Fibroblast of skin of scalp (primary cell): ENCODE measurements around the gene BABAM2.
A peak's percentile ranks its signal among the peaks of the same experiment; 100 is the strongest.

Source experiments
- DNase-seq: peaks from one replicate; pipeline ENCODE4 v3.0.0-alpha.2; 2013

The BABAM2 gene

DNA sequence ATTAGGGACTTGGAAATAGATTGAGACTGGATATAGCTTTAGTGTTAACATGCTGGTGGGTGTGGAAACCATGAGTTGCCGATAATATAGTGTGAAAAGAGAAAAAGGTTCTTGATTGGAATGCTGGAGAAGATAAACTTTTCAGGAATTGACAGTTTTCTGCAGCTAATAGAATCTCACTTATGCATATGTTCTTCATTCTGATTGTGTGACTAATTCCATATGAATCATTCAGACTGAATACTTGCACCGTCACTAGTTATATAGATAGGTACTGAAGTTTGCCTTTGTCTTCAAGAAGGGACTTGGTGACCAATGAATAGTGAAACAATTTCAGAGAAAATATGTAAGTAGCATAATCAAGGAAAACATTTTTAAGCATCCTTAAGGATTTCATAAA is 276.4 kb downstream of the BABAM2 start:
- DNase-seq = peak; percentile 79

DNA sequence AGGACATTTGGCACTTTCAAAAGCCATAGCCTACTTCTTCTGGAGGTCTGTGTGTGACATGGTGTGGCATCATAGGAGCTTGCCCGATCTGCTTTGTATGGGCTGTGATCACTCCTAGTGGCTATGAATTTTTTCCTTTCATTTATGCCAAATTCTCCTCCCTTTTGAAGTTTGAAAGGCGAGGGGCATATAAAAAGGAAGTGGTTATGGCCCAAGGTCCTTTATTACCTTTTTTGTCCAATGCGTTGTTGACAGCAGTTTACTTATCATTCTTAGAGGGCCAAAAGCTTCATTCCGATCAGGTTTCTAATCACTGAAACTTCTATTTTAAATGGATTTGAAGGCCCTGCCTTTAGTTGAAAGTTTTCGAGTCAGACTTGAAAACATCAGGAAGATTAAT is 277.8 kb downstream of the BABAM2 start:
- DNase-seq = no peak

DNA sequence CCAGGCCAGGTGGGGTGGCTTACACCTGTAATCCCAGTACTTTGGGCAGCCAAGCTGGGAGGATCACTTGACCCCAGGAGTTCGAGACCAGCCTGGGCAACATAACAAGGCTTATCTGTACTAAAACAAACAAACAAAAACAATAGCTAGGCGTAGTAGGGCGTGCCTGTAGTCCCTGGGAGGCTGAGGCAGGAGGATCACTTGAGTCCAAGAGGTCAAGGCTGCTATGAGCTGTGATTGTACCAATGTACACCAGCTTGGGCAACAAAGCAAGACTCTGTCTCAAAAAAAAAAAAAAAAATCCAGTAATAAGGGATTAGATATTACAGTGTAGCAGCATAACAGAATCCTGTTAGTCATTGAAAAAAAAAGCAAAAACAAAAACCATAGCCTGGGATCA is 279.0 kb downstream of the BABAM2 start:
- DNase-seq = no peak

DNA sequence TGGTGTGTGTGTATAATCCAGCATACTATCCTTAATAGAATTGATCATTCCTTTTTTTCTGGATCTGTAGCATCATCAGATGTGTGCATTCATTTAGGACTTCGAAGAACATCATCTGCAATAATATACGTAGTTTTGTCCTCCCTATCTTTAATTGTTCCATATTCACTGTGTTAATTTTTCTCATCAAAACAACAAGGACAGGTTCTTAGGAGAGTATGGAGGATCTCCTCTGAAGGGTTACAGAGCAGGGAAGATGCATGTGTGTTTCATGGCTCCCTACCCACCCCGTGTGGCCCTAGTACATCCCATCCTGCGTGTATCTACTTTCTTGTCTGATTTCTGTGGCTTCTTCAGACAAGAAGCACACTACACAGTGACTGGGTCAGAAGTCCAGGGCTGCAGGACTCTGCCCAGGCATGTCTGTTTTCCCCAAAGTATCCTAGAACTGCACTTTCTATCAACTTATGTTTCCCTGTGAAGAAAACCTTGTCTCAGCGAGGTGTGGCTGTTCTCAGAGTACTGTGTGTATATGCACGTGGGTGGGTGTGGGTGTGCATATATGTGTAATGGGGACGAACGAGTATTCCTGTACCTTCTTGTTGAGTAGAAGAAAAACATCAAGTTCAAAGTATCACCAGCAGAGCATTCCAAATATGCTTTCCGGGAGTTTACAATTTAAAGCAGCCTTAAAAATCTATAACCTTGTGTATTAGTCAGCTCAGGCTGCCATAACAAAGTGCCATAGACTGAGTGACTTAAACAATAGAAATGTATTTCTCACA is 281.8 kb downstream of the BABAM2 start:
- DNase-seq = peak; percentile 32

DNA sequence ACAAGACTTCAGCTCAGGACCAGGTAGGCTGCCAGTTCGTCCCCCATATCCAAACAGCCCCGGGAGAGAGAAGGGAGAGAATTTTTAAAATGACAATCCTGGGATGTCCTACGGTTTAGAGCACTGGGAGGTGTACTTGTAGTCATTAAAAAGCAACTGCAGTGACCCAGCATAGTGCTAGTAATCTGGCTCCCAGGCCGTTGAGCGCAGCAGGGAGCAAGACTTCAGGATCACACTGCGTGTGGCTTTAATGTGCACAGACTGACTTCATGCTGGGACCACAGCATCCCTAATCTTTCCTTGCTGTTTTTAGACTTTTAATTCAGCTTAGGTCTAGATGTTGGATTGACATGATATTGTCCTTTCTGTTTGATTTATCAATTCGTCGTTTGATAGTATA is 282.8 kb downstream of the BABAM2 start:
- no peak for DNase-seq

DNA sequence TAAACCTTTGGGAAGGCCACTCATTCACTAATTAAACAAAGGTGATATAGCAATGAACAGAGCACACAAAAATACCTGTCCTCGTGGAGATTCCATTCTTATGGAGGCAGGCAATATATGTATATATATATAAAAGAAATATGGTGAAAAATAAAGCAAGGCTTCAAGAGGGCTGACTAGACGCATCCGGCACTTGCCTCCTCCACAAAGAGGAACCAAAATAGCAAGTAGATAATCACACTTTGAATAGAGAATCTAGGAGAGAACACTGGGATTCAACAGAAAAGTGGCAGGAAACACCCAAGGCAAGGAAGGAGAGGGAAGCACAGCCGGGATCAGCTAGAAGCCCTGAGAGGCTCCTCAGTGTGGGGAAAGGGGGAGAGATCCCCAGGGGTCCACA is 283.7 kb downstream of the BABAM2 start:
- no peak for DNase-seq

DNA sequence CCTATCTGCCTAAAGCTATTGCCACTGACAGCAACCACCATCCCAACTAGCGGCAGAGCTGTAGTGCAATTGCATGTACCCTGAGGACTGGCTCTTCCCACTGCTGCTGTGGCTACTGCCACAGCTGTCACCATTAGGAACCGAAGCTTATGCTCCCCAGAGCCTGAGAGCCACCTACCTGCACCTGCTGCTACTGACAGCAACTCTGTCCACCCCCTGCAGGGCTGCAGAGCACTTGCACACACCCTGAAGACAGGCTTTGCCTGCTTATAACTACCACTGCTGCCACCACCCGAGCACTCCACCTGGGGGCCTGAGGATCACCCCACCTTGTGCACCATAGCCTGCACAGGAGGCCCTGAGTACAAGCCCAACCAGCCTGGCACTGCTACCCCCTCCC is 284.5 kb downstream of the BABAM2 start:
- no peak for DNase-seq

DNA sequence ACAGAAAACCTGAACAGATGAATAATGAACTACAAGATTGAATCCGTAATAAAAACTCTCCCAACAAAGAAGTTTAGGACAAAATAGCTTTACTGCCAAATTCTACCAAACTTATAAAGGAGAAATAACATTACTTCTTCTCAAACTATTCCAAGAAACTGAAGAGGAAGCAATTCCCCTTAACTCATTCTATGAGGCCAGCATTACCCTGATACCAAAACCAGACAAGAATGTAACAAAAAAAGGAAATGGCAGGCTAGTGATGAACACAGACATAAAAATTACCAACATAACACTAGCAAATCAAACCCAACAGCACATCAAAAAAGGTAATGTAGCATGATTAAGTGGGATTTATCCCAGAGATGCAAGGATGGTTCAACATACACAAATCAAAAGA is 288.4 kb downstream of the BABAM2 start:
- DNase-seq = no peak

DNA sequence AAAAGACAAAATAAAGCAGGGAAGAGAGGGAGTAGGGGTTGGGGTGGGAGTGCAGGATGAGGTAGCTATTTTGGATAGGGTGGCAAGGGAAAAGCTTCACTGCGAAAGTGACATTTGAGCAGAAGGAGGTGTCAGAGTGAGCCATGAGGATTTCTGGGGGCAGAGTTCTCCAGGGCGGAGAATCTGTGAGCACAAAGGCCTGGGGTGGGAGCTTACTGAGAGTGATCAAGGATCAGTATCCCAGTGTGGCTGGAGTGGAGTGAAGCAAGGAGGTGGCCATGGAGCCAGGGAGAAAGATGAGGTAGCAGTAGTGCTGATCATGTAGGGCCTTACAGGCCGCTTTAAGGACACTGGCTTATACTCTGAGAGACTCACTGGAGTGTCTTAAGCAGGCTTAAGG is 291.3 kb downstream of the BABAM2 start:
- no peak for DNase-seq

DNA sequence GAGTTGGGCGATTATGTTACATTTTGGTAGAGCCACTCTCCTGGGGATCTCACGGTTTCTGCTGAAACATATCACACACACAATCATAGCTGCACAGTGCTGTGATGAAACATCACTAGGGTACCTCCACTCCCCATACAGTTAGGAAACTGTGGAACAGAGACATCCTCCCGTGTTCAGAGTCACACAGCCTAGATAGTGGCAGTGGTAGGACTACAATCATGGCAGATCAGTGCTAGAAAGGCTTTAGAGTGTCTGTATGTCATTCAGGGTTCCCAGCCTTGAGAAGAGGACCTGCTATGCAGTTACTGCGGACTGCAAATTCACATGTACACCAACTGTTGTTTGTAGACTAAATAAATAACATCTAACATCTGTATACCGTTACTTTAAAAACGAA is 291.8 kb downstream of the BABAM2 start:
- no peak for DNase-seq

DNA sequence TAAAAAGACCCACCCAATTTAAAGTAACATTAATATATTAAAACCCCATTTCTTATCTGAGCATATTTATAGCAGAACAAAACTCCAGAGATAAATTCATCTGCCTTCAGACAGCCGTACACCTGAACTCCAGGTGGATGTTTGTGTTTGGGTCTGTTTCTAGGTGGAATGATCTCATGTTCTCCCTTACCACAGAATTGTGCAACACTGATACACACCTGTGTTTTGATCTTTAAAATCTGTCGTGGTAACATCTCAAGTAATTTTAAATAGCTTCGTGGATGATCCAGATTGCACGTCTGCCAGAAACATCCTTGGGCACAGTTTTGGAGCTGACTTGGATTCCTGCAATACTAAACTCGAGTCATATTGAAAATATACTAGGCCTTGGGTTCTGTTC is 294.6 kb downstream of the BABAM2 start:
- DNase-seq = peak; percentile 43

DNA sequence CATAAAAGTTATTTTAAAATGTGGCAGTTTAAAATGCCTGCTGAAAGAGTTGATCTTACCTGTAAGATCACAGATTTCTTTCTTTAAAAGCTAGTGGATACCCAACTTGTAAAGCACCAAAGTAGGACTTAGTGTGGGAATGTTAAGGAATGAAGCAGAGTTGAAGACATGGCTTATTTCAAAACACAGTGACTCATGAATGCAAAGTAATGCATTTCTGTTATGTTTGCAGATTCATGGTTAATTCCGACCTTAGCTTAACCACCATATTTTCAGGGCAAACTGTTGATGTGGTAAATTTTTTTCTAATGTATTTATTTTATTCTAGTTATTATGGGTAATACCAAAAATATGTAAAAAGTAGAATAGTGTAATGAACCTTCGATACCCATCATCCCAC is 295.4 kb downstream of the BABAM2 start:
- peak; percentile 91 for DNase-seq

DNA sequence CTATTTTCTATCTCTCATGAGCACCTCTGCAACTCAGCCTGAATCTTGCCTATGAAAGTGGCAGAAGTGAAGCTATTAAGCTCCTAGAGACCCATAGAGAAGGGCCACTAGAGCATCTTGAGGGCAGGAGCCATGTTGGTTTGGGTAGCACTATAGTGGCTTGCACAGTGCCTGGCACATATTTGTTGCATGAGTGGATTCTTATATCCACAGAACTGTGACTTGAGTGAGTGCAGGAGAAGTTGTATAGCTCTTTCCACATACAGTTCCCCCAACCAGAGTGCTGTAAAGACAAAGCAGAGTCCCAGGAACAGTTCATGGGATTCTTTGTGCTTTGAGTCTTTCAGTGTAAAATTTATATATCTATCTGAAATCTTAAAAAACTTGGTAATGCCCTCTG is 296.7 kb downstream of the BABAM2 start:
- no peak for DNase-seq

DNA sequence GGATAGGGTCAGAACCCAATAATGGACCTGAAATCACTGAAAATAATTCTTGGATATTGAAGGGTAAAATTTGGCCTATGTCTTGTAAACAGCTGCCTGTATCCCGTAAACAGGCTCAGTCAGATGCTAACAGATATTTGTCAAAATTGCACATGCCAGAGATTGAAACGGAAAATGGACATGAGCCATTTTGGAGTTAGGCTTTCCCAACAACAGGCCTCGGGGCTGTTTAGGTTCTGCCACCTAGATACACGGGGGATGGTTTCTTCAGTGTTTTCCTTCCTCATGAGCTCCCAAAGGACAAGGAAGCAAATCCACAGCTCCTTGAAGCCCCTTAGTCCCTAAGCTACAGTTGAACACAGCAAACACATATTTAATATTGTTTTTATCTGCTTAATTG is 297.9 kb downstream of the BABAM2 start:
- no peak for DNase-seq

DNA sequence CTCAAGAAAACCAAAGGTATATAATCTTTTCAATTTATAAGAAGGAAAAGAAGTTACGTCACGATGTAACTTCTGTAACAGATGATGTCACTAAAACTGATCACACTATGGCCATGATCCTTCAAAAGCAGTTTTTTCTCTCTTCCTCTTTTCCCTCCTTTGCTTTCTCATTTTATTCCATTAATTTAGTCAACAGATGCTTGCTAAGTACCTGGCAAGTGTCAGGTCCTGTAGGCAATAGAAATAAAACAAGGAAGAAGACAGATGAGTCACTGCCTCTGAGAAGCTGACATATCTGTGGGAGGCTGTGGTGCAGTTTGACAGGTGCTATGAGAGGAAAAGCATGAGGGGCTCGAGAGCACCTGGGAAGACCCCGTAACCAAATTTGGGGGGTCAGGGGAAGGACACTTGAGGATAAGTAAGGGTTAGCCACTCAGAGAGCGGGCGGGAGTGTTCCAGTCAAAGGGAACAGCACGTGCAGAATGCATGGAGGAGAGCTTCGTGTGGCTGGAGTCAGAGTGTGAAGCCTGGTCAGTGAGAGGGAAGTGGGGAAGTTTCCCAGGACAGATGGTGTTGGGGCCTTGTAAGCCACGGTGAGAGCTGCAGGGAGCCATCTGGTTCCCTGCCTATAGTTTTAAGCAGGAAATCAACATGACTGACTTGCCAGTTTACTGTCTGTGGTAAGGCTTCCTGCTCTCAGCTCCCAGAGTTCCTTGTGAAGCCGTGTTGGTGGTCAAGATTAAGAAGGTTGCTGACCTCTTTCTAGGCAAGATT is 303.3 kb downstream of the BABAM2 start:
- no peak for DNase-seq

DNA sequence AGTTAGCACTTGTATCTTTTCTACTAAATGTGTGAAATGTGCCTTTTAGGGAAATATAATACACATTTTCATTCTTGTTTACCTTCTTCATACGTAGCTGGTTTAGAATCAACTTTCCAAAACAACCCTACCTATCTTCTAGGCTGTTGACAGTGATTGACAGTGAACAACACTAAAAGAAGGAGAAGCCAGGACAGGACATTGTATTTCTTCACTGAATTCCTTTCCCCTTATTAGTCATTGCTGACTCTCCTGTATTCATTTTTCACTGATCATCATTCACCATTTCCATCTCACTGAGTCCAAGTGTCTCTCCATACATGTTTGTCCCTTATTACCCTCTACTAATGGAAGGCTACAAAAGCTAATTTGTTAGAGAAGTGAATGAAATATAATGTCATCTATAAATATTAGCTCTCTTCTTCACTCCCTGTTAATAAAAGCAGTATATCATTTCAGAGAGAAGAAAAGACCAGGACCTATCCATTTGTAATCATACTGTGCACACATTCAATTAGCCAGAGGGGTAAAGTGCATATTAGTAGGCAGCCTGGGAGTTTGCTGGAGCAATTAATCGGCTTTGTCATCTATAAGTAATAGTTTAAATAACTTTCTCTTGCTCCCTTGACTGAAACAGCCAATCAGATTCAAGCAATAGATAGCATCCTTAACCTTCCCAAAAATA is 309.6 kb downstream of the BABAM2 start:
- peak; percentile 7 for DNase-seq

DNA sequence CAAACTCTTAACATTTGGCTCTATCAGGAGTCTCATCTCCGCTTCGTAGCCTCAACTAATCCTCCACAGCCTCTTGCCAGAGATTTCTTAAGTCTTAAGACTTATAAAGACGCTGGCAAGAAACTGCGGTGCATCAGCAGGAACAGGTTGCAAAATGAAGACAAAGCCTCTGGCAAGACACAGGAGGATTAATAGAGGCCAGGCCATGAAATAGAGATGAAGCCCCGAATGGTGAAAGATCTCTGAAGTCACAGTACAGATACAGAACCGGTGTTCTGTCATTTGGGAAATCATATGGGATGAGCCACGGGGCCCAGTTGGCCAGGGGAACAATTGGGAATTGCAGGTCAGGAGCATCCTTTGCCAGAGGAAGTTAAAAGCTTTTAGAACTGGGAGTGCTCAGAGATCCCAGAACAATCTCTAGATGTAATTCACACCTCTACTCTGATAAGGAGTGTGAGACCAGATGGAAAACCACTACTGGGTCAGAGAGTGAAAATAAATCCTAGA is 311.2 kb downstream of the BABAM2 start:
- no peak for DNase-seq

DNA sequence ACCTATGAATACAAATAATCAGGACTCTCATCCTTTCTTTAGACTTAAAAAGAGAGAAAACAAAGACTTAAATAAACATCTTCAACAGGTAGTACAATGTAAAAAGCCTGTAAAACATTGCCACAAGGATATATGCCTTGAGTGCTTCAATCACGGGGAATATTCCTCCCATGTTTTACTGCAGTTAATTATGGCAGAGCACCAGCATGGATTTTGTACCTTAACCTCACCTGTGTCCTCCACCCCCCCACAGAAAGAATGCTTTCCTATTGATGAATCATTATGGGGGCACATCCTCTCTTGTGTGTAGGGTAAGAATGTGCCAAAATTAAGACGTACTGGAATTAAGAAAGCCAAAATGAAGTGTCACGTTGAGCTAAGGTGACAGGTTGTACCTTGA is 312.2 kb downstream of the BABAM2 start:
- DNase-seq = no peak

DNA sequence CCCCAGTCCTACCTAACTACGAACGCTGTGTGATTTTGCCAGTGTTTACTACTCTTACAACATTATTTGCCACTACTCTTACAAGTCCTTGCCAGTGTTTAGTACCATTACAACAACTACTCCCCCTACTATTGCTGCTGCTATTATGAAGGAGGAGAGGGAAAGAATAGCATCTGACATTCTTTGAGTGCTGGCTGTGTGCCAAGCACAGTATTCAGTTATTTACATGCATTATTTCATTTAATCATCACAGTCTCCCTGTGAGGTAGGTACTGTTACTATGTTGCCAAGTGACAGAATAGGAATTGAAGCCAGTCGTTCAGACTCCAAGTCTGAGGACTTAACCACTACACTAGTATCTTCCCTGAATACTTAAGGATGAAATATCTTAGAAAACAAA is 316.2 kb downstream of the BABAM2 start:
- peak; percentile 65 for DNase-seq

DNA sequence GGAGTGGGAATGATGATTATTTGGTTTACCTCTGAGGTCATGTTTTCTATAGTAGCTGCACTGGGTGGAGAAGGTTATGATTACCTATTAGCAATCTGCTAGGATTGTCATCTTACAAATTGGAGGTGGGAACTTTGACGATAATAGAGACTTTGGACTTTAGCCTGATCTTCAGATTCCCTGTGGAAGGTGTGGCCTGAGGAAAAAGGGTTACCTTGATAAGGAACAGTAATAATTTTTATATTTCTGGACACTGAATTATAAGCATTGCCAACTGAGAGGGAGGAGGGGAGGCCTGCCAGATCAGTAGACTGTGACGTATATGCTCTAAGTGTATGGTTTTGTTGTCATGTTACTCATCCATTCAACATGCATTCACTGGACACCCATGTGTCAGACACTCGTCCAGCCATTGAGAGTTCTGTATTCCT is 318.7 kb downstream of the BABAM2 start:
- DNase-seq = peak; percentile 37

DNA sequence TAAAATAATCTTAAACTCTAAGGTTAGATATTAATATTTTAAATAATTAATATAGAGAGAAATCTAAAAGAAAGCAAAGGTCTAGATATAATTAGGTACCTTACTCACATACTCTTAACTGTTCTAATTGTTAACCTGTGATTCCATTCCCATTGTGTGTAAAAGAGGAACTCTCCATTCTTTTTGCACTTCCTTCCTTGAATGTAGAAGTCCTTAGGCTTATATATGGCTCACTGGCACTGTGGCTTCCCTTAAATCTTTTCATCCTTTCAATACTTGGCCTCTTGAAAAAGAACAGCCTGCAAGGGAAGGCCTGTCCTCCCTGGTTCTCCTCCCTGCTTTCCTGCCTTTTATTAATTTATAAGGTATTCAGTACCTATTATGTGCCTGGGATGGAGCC is 319.3 kb downstream of the BABAM2 start:
- no peak for DNase-seq

DNA sequence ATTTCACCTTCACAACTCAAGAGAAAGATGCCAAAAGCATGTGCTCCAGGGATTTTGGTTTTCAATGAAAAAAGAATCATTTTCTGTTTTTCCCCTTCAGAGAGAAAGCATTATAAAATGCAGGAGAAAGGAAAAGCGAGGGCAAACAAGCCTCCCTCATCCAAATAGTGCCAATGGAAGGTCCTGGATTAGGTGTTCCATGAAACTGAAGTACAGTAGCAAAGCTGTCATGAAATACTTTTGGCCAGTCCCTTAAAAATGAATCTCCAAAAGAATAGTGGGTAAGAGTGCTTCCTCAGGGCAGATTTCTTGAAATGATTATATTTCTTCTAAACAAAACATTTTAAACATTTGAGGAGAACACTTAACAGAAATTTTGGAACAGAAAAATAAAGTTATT is 320.0 kb downstream of the BABAM2 start:
- no peak for DNase-seq

DNA sequence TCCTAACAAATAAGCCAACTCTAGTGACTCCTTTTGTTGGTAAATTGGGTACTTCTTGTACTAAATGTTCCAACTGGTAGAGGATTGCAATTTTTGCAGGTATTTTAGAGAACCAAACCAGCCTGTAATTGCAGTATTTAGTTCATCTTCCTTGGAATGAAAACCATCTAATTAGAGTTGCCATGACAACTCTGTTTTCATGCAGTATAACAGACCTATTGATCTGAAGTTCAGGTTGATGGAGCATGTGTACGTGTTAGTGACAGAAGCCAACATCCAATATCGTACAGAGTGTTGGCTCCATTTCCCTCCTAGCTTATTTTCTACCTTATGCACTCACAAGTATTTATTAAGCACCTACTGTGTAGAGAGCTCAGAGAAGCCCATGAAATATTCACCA is 325.8 kb downstream of the BABAM2 start:
- no peak for DNase-seq
